GM10266 (cell line): Measurements from ENCODE around the gene ATF7IP.

Experiments
- DNase-seq: peaks from one replicate; pipeline ENCODE4 v3.0.0; 2012; ENCODE audit errors: extremely low spot score
- TF ChIP-seq, protein P1 (sequence below): IDR thresholded peaks from 2 replicates; pipeline ENCODE4 v1.5.1; 2012; ENCODE audit warnings: mild to moderate bottlenecking, low read depth; ENCODE audit not compliant: control insufficient read depth, insufficient read depth; ENCODE audit errors: missing control alignments

ATF7IP gene

DNA sequence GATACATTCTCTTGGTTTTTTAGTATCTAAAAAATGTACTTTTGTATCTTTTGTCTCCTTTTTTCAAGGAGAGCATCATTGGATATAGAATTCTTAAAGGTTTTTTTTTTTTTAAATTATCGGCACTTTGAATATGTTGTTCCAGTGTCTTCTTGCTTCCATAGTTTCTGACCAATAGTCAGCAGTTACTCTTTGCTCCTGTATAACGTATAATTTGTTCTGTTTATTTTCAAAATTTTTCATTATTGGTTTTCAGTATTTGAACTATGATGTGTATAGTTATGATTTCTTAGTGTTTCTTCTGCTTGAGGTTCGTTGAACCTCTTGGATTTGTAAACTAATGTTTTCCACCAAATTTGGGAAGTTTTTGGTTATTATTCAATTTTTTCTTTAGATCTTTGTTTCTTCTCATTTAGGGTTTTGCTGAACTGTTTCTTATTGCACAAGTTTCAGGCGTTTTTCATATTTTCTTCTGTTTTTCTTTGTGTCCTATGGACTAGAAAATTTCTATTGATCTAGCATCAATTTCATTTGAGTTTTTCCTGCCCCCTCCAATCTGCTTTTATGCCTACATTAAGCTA lies 108.3 kb downstream of the ATF7IP start:
- DNase-seq, result no peak
- TF ChIP-seq, protein P1, sequence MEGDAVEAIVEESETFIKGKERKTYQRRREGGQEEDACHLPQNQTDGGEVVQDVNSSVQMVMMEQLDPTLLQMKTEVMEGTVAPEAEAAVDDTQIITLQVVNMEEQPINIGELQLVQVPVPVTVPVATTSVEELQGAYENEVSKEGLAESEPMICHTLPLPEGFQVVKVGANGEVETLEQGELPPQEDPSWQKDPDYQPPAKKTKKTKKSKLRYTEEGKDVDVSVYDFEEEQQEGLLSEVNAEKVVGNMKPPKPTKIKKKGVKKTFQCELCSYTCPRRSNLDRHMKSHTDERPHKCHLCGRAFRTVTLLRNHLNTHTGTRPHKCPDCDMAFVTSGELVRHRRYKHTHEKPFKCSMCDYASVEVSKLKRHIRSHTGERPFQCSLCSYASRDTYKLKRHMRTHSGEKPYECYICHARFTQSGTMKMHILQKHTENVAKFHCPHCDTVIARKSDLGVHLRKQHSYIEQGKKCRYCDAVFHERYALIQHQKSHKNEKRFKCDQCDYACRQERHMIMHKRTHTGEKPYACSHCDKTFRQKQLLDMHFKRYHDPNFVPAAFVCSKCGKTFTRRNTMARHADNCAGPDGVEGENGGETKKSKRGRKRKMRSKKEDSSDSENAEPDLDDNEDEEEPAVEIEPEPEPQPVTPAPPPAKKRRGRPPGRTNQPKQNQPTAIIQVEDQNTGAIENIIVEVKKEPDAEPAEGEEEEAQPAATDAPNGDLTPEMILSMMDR, result no peak

- TF ChIP-seq, protein P1, result no peak
- no peak for DNase-seq
Measured at GRCh38 chr12:14479004-14479403, 113.5 kb downstream of the ATF7IP start.

- TF ChIP-seq, protein P1, result no peak
Measured at GRCh38 chr12:14481201-14481600, 115.7 kb downstream of the ATF7IP start.

DNA sequence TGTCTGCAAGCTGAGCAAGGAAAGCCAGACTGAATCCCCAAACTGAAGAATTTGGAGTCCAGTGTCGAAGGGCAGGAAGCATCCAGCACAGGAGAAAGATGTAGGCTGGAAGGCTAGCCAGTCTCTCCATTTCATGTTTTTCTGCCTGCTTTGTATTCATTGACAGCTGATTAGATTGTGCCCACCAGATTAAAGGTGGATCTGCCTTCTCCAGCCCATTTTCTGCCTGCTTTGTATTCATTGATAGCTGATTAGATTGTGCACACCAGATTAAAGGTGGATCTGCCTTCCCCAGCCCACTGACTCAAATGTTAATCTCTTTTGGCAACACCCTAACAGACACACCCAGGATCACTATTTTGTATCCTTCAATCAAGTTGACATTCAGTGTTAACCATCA lies 116.9 kb downstream of the ATF7IP start:
- DNase-seq, result no peak
- TF ChIP-seq, protein P1, result no peak

More at GRCh38 chr12:14481201-14481600, 115.7 kb downstream of the ATF7IP start:
- no peak for DNase-seq

GRCh38 chr12:14482886-14483285 lies 117.4 kb downstream of the ATF7IP start:
- TF ChIP-seq, protein P1, result no peak
- no peak for DNase-seq

- DNase-seq, result no peak
- TF ChIP-seq, protein P1, result no peak
Measured at GRCh38 chr12:14495326-14495725, 129.8 kb downstream of the ATF7IP start.

DNA sequence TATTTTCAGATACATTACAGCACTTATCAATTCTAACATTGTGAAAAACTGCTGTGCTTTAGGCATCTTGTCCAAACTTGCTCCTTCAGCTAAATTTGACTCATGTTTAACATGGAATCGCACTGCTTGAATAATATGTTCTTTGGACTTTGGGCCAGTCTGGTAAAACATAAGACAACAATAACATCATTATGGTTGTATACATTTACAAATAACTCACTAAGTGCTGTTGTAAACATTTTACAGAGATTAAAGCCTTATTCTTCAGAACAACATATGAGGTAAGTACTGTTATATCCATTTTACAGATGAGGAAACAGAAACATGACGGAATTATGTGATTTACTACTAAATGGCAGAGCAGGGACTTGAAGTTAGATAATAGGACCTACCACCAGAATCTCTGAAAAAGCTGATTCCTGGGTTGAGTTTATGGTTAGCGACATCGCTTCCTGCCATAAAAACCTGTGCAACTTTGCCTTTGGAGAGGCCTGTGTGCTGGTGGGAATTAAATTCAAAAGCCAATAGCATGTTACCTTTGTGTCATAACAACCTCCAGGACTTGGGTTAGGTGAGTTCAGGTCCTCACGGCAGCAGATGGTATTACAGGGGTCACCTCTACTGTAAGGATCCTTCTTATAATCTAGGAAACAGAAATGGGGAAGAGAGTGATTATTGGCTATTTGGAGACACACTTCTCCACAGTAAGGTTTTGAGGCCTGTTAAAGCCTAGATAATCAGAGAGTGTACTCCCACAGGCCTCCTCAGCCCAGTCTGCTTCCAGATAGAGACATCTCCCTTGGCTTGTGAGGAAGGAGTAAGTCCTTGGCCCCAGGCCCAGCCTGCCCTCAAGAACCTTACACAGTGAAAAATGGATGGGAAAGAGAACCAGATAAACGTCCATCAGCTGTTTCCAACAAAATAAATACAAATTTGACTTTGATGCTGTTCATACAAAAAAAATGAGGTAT lies 140.4 kb downstream of the ATF7IP start:
- DNase-seq, result no peak
- TF ChIP-seq, protein P1, result no peak
